Neural cell (in vitro differentiated cells): ENCODE data around the gene ALDH16A1.

ENCODE experiments used
- CTCF ChIP-seq: fragments of 450-650 bp; IDR thresholded peaks from 2 replicates; pipeline ENCODE4 v1.5.1; 2014; ENCODE audit warnings: antibody characterized with exemption, mild to moderate bottlenecking, moderate library complexity; ENCODE audit not compliant: poor library complexity, severe bottlenecking
- EP300 ChIP-seq: fragments of 450-650 bp; conservative IDR thresholded peaks from 2 replicates; pipeline ENCODE4 v1.6.1; 2014; ENCODE audit warnings: antibody characterized with exemption, mild to moderate bottlenecking, moderate library complexity; ENCODE audit not compliant: poor library complexity, severe bottlenecking
- EZH2 ChIP-seq: fragments of 200-600, 300-800 bp; shearing (Covaris generic), sonication (generic); IDR thresholded peaks from 2 replicates; pipeline ENCODE4 v1.6.1; 2014; ENCODE audit warnings: antibody characterized with exemption, low read length, borderline replicate concordance, mild to moderate bottlenecking; ENCODE audit not compliant: insufficient read depth, poor library complexity, severe bottlenecking
- MXI1 ChIP-seq: fragments of 450-650 bp; conservative IDR thresholded peaks from 2 replicates; pipeline ENCODE4 v1.6.1; 2014; ENCODE audit warnings: antibody characterized with exemption, mild to moderate bottlenecking; ENCODE audit not compliant: poor library complexity, severe bottlenecking
- POLR2AphosphoS5 ChIP-seq: IDR thresholded peaks from 2 replicates; pipeline ENCODE4 v1.6.1; 2012
- RAD21 ChIP-seq: fragments of 450-650 bp; conservative IDR thresholded peaks from 2 replicates; pipeline ENCODE4 v1.6.1; 2014; ENCODE audit warnings: antibody characterized with exemption, mild to moderate bottlenecking, moderate library complexity
- SMC3 ChIP-seq: fragments of 450-650 bp; conservative IDR thresholded peaks from 2 replicates; pipeline ENCODE4 v1.6.1; 2014; ENCODE audit warnings: antibody characterized with exemption, mild to moderate bottlenecking, moderate library complexity; ENCODE audit not compliant: poor library complexity
- TAF1 ChIP-seq: IDR thresholded peaks from 2 replicates; pipeline ENCODE4 v1.6.1; 2012; ENCODE audit warnings: low read depth

GRCh38 chr19:49470615-49470978, 17.6 kb downstream of the ALDH16A1 start:
- TF ChIP-seq RAD21 (no peak), CTCF (no peak), MXI1 (no peak), EP300 (no peak), EZH2 (no peak), POLR2AphosphoS5 (no peak), SMC3 (no peak), TAF1 (no peak)
